ENCODE data around the gene NF1. TPM values are rescaled to one million over a fixed set of nuclear protein-coding genes. Genes with fewer than 3 reads are reported as not detected.

The NF1 gene
- total and polyA plus RNA-seq, 2 of the 13 experiments (the other 11 are each of a cell fraction or from before 2014, with no cell fraction given): 21.5 to 26.5 TPM

GRCh38 chr17:31408586-31408985 lies 313.8 kb downstream of the NF1 start (continued):
- no peak for TF ChIP-seq ZNF407 (CRISPR knock-in tag; IDR thresholded peaks at IDR 0.05; ENCODE audit: not compliant biosample characterization)
- TF ChIP-seq ZNF331 (CRISPR knock-in tag; IDR thresholded peaks at IDR 0.05): no peak
- TF ChIP-seq MYPOP (CRISPR knock-in tag; IDR thresholded peaks at IDR 0.05): no peak
- no peak for TF ChIP-seq AHR (CRISPR knock-in tag; IDR thresholded peaks at IDR 0.05)
- no peak for TF ChIP-seq NFRKB (IDR thresholded peaks at IDR 0.05)
